Measurements from ENCODE around the gene FAM168A.

The FAM168A gene

DNA sequence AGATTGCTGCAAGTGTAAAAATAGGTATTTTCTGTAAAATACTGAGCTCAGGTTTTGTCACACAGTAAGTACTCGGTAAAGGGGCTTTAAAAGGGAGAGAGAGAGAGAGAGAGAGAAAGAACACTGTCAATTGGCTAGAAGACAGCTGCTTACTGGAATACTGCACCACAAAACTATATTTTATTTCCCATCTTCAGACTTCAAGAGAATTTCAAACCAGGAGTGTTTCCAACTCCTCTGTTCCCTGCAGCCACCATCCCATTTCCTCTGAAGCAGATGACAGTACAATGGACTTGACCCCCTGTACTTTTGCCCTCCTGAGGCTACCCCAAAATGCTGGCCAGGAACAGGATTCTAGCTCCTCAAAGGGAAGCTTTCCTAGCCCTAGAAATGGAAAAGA, 132.0 kb downstream of the FAM168A start:
- no peak overlapping the region for H3K4me3 ChIP-seq (ENCODE audit: low read length)
- no peak overlapping the region for H3K27ac ChIP-seq (ENCODE audit: low read length)
- H2AFZ ChIP-seq (ENCODE audit: low read length) = no peak overlapping the region
- H4K20me1 ChIP-seq (ENCODE audit: insufficient read depth, low read length) = no peaks in the 10 kb centered on the region
- H3K36me3 ChIP-seq (replicated peaks; ENCODE audit: insufficient read depth, low read length) = no peaks in the 10 kb centered on the region
- H3K9me2 ChIP-seq (replicated peaks; ENCODE audit: insufficient read depth, low read length) = no peaks in the 10 kb centered on the region
- H3K9me3 ChIP-seq (replicated peaks; ENCODE audit: insufficient read depth, low read length) = no peaks in the 10 kb centered on the region
- TF ChIP-seq EZH2 (optimal IDR thresholded peaks at IDR 0.05; ENCODE audit: low read depth, low read length) = no peak
- no peak for TF ChIP-seq CTCF (IDR thresholded peaks at IDR 0.05; ENCODE audit: low read length)
- no peak for TF ChIP-seq EZH2phosphoT487 (IDR thresholded peaks at IDR 0.05; ENCODE audit: low read length)
- no peaks in the 10 kb centered on the region for H3K79me2 ChIP-seq (ENCODE audit: low read length)
- H3K9ac ChIP-seq (ENCODE audit: low read length) = no peak overlapping the region
- no peaks in the 10 kb centered on the region for H3F3A ChIP-seq (ENCODE audit: insufficient read depth, low read length)
- H3K4me2 ChIP-seq (ENCODE audit: low read depth, low read length) = no peak overlapping the region
- no peak for DNase-seq
- no peaks in the 10 kb centered on the region for H3K27me3 ChIP-seq (replicated peaks; ENCODE audit: insufficient read depth, low read length)
- peaks cover 20% of the 10 kb centered on the region for H3K4me1 ChIP-seq (ENCODE audit: low read length)

DNA sequence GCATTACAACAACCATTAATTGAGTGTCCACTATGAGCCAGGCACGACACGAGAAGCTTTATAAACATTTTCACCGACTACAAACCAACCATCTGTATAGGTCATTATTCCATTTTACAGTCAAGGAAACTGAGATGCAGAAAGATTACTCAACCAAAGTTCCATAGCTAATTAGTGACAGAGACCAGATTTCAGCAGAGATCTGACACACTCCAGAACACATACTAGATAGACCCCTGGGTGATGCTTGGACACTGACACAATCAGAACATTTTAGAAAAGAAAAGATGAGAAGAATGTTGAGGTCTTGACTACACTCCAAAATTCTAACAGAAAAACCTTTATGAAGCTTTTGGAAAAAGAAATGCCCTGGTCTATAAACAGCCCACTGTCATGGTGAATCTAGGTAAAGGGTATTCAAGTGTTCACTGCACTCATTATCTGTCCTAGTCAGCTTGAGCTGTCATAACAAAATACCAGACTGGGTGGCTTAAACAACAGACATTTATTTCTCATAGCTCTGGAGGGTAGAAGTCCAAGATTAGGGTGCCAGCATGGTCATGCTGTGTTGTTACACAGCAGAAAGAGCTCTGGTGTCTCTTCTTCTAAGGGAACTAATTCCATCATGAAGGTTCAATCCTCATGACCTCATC, 132.8 kb downstream of the FAM168A start:
- no peaks in the 10 kb centered on the region for H3F3A ChIP-seq (ENCODE audit: insufficient read depth, low read length)
- no peak overlapping the region for H3K4me3 ChIP-seq (ENCODE audit: low read length)
- no peaks in the 10 kb centered on the region for H3K79me2 ChIP-seq (ENCODE audit: low read length)
- no peak overlapping the region for H3K27ac ChIP-seq (ENCODE audit: low read length)
- no peaks in the 10 kb centered on the region for H3K27me3 ChIP-seq (replicated peaks; ENCODE audit: insufficient read depth, low read length)
- H3K9ac ChIP-seq (ENCODE audit: low read length) = no peak overlapping the region
- no peak overlapping the region for H2AFZ ChIP-seq (ENCODE audit: low read length)
- no peak overlapping the region for H3K4me2 ChIP-seq (ENCODE audit: low read depth, low read length)
- peaks cover 20% of the 10 kb centered on the region for H3K4me1 ChIP-seq (ENCODE audit: low read length)
- H4K20me1 ChIP-seq (ENCODE audit: insufficient read depth, low read length) = no peaks in the 10 kb centered on the region
- no peak for DNase-seq
- H3K9me2 ChIP-seq (replicated peaks; ENCODE audit: insufficient read depth, low read length) = no peaks in the 10 kb centered on the region
- TF ChIP-seq CTCF (IDR thresholded peaks at IDR 0.05; ENCODE audit: low read length) = no peak
- no peak for TF ChIP-seq EZH2 (optimal IDR thresholded peaks at IDR 0.05; ENCODE audit: low read depth, low read length)
- no peak for TF ChIP-seq EZH2phosphoT487 (IDR thresholded peaks at IDR 0.05; ENCODE audit: low read length)
- no peaks in the 10 kb centered on the region for H3K9me3 ChIP-seq (replicated peaks; ENCODE audit: insufficient read depth, low read length)
- no peaks in the 10 kb centered on the region for H3K36me3 ChIP-seq (replicated peaks; ENCODE audit: insufficient read depth, low read length)

DNA sequence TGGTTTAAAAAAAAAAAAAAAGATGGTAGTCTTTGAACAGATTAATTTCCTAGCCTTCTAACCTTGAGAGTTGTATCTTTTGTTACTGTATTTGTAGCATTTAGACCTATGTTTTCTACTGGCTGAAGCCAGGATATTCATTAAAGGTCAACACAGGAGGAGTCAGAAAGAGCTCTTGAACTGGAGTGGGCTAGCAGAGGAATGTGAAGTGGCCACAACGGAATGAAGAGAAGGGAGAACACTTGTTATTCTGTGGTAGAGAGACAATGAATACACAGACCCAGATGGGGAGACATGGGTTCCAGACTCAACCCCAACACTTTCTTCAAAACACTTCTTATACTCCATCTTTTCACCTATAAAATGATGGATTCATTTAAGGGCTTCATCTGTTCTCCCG, 133.6 kb downstream of the FAM168A start:
- no peaks in the 10 kb centered on the region for H3K36me3 ChIP-seq (replicated peaks; ENCODE audit: insufficient read depth, low read length)
- H2AFZ ChIP-seq (ENCODE audit: low read length) = no peak overlapping the region
- peaks cover 16% of the 10 kb centered on the region for H3K4me1 ChIP-seq (ENCODE audit: low read length)
- H3K9ac ChIP-seq (ENCODE audit: low read length) = no peak overlapping the region
- no peak overlapping the region for H3K4me2 ChIP-seq (ENCODE audit: low read depth, low read length)
- H3K9me3 ChIP-seq (replicated peaks; ENCODE audit: insufficient read depth, low read length) = no peaks in the 10 kb centered on the region
- H3K79me2 ChIP-seq (ENCODE audit: low read length) = no peaks in the 10 kb centered on the region
- no peaks in the 10 kb centered on the region for H3K9me2 ChIP-seq (replicated peaks; ENCODE audit: insufficient read depth, low read length)
- no peaks in the 10 kb centered on the region for H4K20me1 ChIP-seq (ENCODE audit: insufficient read depth, low read length)
- DNase-seq = no peak
- TF ChIP-seq CTCF (IDR thresholded peaks at IDR 0.05; ENCODE audit: low read length) (no peak), EZH2phosphoT487 (IDR thresholded peaks at IDR 0.05; ENCODE audit: low read length) (no peak), EZH2 (optimal IDR thresholded peaks at IDR 0.05; ENCODE audit: low read depth, low read length) (no peak)
- no peak overlapping the region for H3K4me3 ChIP-seq (ENCODE audit: low read length)
- no peak overlapping the region for H3K27ac ChIP-seq (ENCODE audit: low read length)
- no peaks in the 10 kb centered on the region for H3K27me3 ChIP-seq (replicated peaks; ENCODE audit: insufficient read depth, low read length)
- no peaks in the 10 kb centered on the region for H3F3A ChIP-seq (ENCODE audit: insufficient read depth, low read length)
